UCSD-AML1 (cell line): ENCODE data around the gene CIART.
"Not testable (repeated sequence)": the region's sequence is repeated elsewhere in the genome, so short reads cannot be mapped to it uniquely, and the experiment has no call there.

Experiments
- DNase-seq: peaks from one replicate; lab custom pipeline; 2025; ENCODE audit not compliant: unreplicated experiment; lab: John Stamatoyannopoulos, UW

The CIART gene, protein sequence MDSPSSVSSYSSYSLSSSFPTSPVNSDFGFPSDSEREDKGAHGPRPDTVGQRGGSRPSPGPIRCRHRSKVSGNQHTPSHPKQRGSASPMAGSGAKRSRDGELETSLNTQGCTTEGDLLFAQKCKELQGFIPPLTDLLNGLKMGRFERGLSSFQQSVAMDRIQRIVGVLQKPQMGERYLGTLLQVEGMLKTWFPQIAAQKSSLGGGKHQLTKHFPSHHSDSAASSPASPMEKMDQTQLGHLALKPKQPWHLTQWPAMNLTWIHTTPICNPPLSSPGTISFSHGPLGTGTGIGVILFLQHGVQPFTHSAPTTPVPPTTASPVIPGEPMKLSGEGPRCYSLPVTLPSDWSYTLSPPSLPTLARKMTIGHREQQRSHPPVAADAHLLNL

GRCh38 chr1:150281758-150282557 lies at the start of gene CIART:
Gene CIART, plus strand, starts transcription at chr1:150282554. Its CDS starts 714 bp downstream, at chr1:150283268.
- peak; percentile 64 for DNase-seq

GRCh38 chr1:150232921-150233320 lies 49.4 kb upstream of the CIART start:
- not testable (repeated sequence) for DNase-seq

- no peak for DNase-seq
Observed at GRCh38 chr1:150233359-150234308, 48.7 kb upstream of the CIART start.

GRCh38 chr1:150234309-150234565 lies 48.1 kb upstream of the CIART start:
- no peak for DNase-seq

GRCh38 chr1:150234566-150235293 lies 47.6 kb upstream of the CIART start:
- DNase-seq = peak; percentile 82

DNA sequence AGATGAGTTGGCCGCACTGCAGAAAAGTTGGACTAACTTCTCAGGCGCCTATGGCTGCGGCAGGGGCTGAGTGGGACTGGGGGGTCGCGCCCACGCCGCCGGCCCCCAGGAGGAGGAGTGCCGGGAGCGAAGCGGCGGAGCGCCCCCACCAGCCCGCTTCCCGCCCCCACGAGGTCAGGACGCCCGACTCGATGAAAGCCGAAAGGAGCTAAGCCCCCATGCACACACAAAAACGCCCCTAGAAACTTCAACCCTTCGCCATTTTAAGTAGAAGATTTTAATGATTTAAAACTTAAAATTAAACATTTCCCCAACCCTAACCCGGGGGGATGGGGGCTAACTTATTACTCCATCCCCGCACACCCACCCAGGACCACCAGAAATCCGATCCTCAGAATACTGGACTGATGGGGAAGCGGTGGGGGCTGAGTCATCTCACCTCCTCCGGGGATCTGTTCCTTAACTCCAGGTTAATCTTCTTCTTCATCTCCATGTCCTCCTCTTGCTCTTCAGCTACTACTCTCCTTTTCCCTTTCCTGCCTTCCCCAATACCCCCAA lies 47.0 kb upstream of the CIART start:
- peak; percentile 42 for DNase-seq

- DNase-seq = peak; percentile 95
Observed at GRCh38 chr1:150235852-150236613, 46.3 kb upstream of the CIART start, which contains the start of gene ANP32E. Gene ANP32E, minus strand, starts transcription at chr1:150236112. Its CDS starts 326 bp downstream, at chr1:150235786.

DNA sequence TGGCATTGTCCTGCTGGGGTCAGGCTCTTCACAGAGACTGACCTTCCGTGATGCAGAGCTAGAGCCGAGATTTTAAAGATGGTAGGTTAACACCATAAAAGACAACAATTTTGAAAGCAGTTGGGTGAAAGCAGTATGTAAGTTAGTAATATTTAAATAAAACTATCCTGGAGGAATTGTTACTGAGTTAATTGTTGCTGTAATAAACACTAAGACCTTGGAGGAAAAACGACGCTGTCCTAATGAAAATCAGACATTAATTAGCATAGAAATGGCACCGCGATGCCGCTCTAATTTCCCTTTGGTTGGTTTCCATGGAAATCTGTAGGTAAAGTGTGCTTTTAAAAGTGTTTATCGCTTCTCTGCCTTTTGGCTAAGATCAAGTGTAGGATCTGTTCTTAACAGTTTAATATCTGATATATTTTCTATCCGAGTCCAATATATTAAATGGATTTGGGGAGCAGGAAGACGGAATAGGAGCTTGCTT lies 45.7 kb upstream of the CIART start:
- no peak for DNase-seq

- not testable (repeated sequence) for DNase-seq
Observed at GRCh38 chr1:150237176-150237575, 45.2 kb upstream of the CIART start.

GRCh38 chr1:150237746-150238145 lies 44.6 kb upstream of the CIART start:
- DNase-seq = no peak

DNA sequence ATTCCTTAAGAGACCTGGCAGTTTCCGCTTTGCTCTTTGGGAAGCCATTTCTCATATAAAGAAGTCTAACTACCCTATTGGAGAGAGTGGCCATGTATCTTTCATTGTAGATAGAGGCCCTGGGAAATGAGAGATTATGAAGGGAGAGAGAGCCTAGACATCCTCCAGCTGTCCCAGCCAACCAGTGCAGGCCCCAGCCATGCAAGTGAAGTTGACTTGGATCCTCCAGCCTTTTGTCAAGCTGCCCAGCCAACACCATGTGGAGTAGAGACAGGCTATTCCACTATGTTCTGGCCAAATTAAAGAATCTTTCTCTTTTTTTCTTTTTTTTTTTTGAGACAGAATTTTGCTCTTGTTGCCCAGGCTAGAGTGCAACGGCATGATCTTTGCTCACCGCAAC lies 39.4 kb upstream of the CIART start:
- DNase-seq = no peak

GRCh38 chr1:150249936-150250335 lies 32.4 kb upstream of the CIART start:
- DNase-seq = no peak

DNA sequence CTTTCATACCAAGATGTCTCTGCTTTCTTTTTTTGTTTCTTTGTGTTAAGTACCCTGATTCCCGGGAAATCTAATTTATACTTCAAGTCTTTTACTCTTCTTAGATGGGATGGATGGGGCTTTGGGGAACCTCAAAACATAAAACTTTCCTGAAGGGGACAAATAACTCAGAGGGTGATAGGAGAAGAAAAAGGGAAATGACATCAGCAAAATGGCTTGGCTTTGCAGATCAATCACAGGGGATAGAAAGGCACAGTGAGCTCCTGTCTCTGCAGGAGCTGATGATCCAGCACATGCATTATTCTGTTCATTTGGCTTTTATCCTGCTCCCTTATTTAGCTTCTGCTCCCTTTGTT lies 26.2 kb upstream of the CIART start:
- DNase-seq = no peak

- no peak for DNase-seq
Observed at GRCh38 chr1:150256554-150257341, 25.6 kb upstream of the CIART start.

- no peak for DNase-seq
Observed at GRCh38 chr1:150257624-150258585, 24.4 kb upstream of the CIART start, which contains the start of gene CA14. Gene CA14, plus strand, starts transcription at chr1:150257774. Its CDS starts 355 bp downstream, at chr1:150258129.

DNA sequence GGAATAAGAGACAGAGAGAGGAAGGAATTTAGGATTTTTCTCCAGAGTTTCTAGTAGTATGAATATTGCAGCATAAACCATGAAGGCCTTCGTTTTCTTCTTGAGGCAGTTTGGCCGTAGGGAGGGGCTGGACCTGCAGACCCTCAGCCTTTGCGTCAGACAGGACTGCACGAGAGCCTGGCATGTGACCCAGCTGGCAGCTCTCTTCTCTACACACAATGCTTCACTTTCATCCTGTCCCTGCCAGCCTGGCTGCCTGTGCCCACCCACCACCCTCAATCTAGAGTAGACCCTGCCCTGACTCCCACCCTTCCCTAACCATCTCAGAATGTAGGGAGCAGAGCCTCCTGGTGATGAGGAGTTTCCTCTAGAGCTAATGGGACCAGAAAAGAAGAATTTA lies 23.1 kb upstream of the CIART start:
- no peak for DNase-seq
